WTC11 (cell line): ENCODE results near the gene TMEM80. TPM values are rescaled to one million over a fixed set of nuclear protein-coding genes. Genes with fewer than 3 reads are reported as not detected.

Experiments used
- ATAC-seq: fragments of 200-7000 bp; cut with Tn5 transposase; 2 replicates; pipeline ENCODE4 v1.10.0; 2021; ENCODE audit warnings: mild to moderate bottlenecking, moderate library complexity
- CTCF ChIA-PET: fragments of 300-600 bp; sonication (Branson Sonifier 250); formaldehyde crosslinking; loops from one replicate; lab custom pipeline; 2021; ENCODE audit warnings: antibody characterized with exemption; lab: Charles Lee
- POLR2A ChIA-PET: fragments of 350-600 bp; sonication (Branson Sonifier 250); formaldehyde crosslinking; loops from one replicate; lab custom pipeline; 2021; ENCODE audit warnings: antibody characterized with exemption; lab: Charles Lee
- DNase-seq: peaks from one replicate; pipeline ENCODE4 v3.0.0; 2021; ENCODE audit warnings: low spot score
- H3K27ac Mint-ChIP-seq: 2 replicates; pipeline ENCODE4 v1.8.0; 2021; ENCODE audit warnings: mixed read lengths
- H3K27me3 Mint-ChIP-seq: 2 replicates; pipeline ENCODE4 v1.8.0; 2021; ENCODE audit warnings: low read depth, mild to moderate bottlenecking, moderate library complexity, mixed read lengths
- H3K36me3 Mint-ChIP-seq: 2 replicates; pipeline ENCODE4 v1.8.0; 2021; ENCODE audit warnings: mixed read lengths
- H3K4me1 Mint-ChIP-seq: 2 replicates; pipeline ENCODE4 v1.8.0; 2022; ENCODE audit warnings: mixed read lengths
- H3K4me3 Mint-ChIP-seq: 2 replicates; pipeline ENCODE4 v1.8.0; 2021; ENCODE audit warnings: mild to moderate bottlenecking, moderate library complexity, mixed read lengths
- H3K9me3 Mint-ChIP-seq: 2 replicates; pipeline ENCODE4 v1.8.0; 2021; ENCODE audit warnings: mixed read lengths
- AFF4 ChIP-seq: sonication (generic); formaldehyde crosslinking; IDR thresholded peaks from 2 replicates; pipeline ENCODE4 v1.8.1; 2023; ENCODE audit warnings: mild to moderate bottlenecking, missing genetic modification reagents, borderline replicate concordance
- ARID4B ChIP-seq: sonication (generic); formaldehyde crosslinking; IDR thresholded peaks from 2 replicates; pipeline ENCODE4 v1.8.0; 2023; ENCODE audit warnings: missing genetic modification reagents, mild to moderate bottlenecking, borderline replicate concordance
- E2F4 ChIP-seq: sonication (generic); formaldehyde crosslinking; IDR thresholded peaks from 2 replicates; pipeline ENCODE4 v1.8.1; 2022; ENCODE audit warnings: low read depth, mild to moderate bottlenecking, moderate library complexity, missing genetic modification reagents, borderline replicate concordance
- EMX1 ChIP-seq: fragments of 250-450 bp; sonication (Bioruptor Pico); IDR thresholded peaks from 2 replicates; pipeline ENCODE4 v1.8.0; 2021; ENCODE audit warnings: mild to moderate bottlenecking
- IRF1 ChIP-seq: sonication (generic); formaldehyde crosslinking; IDR thresholded peaks from 2 replicates; pipeline ENCODE4 v1.8.0; 2023; ENCODE audit warnings: missing genetic modification reagents
- JAZF1 ChIP-seq: fragments of 250-450 bp; sonication (Bioruptor Pico); IDR thresholded peaks from 2 replicates; pipeline ENCODE4 v1.9.0; 2021; ENCODE audit warnings: moderate library complexity, mild to moderate bottlenecking, inconsistent platforms
- KAT7 ChIP-seq: sonication (generic); formaldehyde crosslinking; IDR thresholded peaks from 2 replicates; pipeline ENCODE4 v1.8.1; 2023; ENCODE audit warnings: missing genetic modification reagents, mild to moderate bottlenecking, borderline replicate concordance
- NR3C1 ChIP-seq: sonication (generic); formaldehyde crosslinking; conservative IDR thresholded peaks from 2 replicates; pipeline ENCODE4 v1.8.1; 2023; ENCODE audit warnings: low read depth, mild to moderate bottlenecking, missing genetic modification reagents
- RORB ChIP-seq: fragments of 250-450 bp; sonication (Bioruptor Pico); IDR thresholded peaks from 2 replicates; pipeline ENCODE4 v1.9.0; 2021; ENCODE audit warnings: mild to moderate bottlenecking
- TP53 ChIP-seq: sonication (generic); formaldehyde crosslinking; IDR thresholded peaks from 2 replicates; pipeline ENCODE4 v1.8.1; 2023; ENCODE audit warnings: mild to moderate bottlenecking, missing genetic modification reagents
- ZBTB43 ChIP-seq: sonication (generic); formaldehyde crosslinking; IDR thresholded peaks from 2 replicates; pipeline ENCODE4 v1.8.1; 2023; ENCODE audit warnings: mild to moderate bottlenecking, missing genetic modification reagents
- ZNF232 ChIP-seq: sonication (generic); formaldehyde crosslinking; IDR thresholded peaks from 2 replicates; pipeline ENCODE4 v1.8.0; 2022; ENCODE audit warnings: mild to moderate bottlenecking, missing genetic modification reagents
- ZNF512 ChIP-seq: sonication (generic); formaldehyde crosslinking; IDR thresholded peaks from 2 replicates; pipeline ENCODE4 v1.8.1; 2022; ENCODE audit warnings: missing genetic modification reagents, borderline replicate concordance
- ZNF532 ChIP-seq: fragments of 250-450 bp; sonication (Bioruptor Pico); IDR thresholded peaks from 2 replicates; pipeline ENCODE4 v1.9.0; 2021; ENCODE audit warnings: mild to moderate bottlenecking, borderline replicate concordance
- ZSCAN18 ChIP-seq: fragments of 250-450 bp; sonication (Bioruptor Pico); IDR thresholded peaks from 2 replicates; pipeline ENCODE4 v2.1.2; 2022; ENCODE audit warnings: mild to moderate bottlenecking, moderate library complexity
- total RNA-seq: library from RNA; stranded (reverse); gene quantifications from 3 replicates; pipeline ENCODE4 v1.2.3, GENCODE V29; 2021

TMEM80 gene
- total RNA-seq, 1 experiment from 2014 or later, result 23.4 TPM

GRCh38 chr11:691710-692590 lies 3.7 kb upstream of the TMEM80 start:
- Mint-ChIP-seq H3K36me3 (peaks cover 27% of the 10 kb centered on the region), H3K27me3 (no peaks in the 10 kb centered on the region), H3K27ac (peak overlapping the region; percentile 80; the same call in 1 of the 2 replicates), H3K4me3 (no peak overlapping the region), H3K4me1 (peaks cover 20% of the 10 kb centered on the region), H3K9me3 (no peaks in the 10 kb centered on the region)
- ATAC-seq (no peak), DNase-seq (no peak)
- ChIA-PET POLR2A (no interaction called here), CTCF (interaction anchor here (1.0 to 1.2 kb wide), 2 partner anchors 30 to 32 kb away, joined by 3 read pairs; no protein-coding TSS in a partner anchor)
- TF ChIP-seq ZNF512 (CRISPR knock-in tag) (no peak), ZNF232 (CRISPR knock-in tag) (no peak), JAZF1 (no peak), ZSCAN18 (no peak), NR3C1 (no peak), ZNF532 (no peak), AFF4 (no peak), ARID4B (no peak), RORB (no peak), IRF1 (no peak), ZBTB43 (no peak), KAT7 (CRISPR knock-in tag) (no peak), EMX1 (CRISPR knock-in tag) (no peak), E2F4 (CRISPR knock-in tag) (no peak), TP53 (CRISPR knock-in tag) (no peak)
